ENCODE measurements around the gene LIN37.

DNA sequence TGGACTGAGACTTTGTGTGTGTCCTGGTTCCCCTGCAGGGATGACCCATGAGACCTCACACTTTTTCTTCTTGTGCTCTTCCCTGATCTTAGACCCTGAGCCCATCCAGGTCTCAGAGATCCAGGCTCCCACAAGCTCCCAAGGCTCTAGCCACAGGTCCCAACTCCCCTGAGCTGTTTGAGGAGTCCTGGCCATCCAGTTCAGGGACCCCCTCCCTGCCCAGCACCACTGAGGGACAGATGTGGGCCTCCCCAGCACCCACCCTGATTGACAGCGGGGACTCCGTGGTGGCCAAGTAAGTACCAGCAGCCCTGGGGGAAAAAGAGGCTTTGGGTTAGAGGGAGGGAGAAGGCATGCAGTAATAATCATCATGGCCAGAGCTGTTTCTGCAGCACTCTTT, 11.3 kb downstream of the LIN37 start:
- TF ChIP-seq, protein P1, sequence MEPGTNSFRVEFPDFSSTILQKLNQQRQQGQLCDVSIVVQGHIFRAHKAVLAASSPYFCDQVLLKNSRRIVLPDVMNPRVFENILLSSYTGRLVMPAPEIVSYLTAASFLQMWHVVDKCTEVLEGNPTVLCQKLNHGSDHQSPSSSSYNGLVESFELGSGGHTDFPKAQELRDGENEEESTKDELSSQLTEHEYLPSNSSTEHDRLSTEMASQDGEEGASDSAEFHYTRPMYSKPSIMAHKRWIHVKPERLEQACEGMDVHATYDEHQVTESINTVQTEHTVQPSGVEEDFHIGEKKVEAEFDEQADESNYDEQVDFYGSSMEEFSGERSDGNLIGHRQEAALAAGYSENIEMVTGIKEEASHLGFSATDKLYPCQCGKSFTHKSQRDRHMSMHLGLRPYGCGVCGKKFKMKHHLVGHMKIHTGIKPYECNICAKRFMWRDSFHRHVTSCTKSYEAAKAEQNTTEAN (CRISPR knock-in tag; IDR thresholded peaks at IDR 0.05) = no peak
- TF ChIP-seq AFF4 (CRISPR knock-in tag; IDR thresholded peaks at IDR 0.05; ENCODE audit: borderline replicate concordance) (no peak), NFYB (CRISPR knock-in tag; conservative IDR thresholded peaks at IDR 0.05; ENCODE audit: low read depth) (no peak), USF2 (CRISPR knock-in tag; IDR thresholded peaks at IDR 0.05) (no peak), ESRRA (CRISPR knock-in tag; IDR thresholded peaks at IDR 0.05; ENCODE audit: borderline replicate concordance) (no peak), IRF1 (CRISPR knock-in tag; IDR thresholded peaks at IDR 0.05) (no peak)
- TF ChIP-seq, protein P2, sequence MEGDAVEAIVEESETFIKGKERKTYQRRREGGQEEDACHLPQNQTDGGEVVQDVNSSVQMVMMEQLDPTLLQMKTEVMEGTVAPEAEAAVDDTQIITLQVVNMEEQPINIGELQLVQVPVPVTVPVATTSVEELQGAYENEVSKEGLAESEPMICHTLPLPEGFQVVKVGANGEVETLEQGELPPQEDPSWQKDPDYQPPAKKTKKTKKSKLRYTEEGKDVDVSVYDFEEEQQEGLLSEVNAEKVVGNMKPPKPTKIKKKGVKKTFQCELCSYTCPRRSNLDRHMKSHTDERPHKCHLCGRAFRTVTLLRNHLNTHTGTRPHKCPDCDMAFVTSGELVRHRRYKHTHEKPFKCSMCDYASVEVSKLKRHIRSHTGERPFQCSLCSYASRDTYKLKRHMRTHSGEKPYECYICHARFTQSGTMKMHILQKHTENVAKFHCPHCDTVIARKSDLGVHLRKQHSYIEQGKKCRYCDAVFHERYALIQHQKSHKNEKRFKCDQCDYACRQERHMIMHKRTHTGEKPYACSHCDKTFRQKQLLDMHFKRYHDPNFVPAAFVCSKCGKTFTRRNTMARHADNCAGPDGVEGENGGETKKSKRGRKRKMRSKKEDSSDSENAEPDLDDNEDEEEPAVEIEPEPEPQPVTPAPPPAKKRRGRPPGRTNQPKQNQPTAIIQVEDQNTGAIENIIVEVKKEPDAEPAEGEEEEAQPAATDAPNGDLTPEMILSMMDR (IDR thresholded peaks at IDR 0.05) = no peak
